ENCODE measurements around the gene CORO1A. TPM values are rescaled to one million over a fixed set of nuclear protein-coding genes. Genes with fewer than 3 reads are reported as not detected.

CORO1A gene
- total RNA-seq (2012; rRNA removed), result 3.3 and 4.4 TPM in 2 replicates

DNA sequence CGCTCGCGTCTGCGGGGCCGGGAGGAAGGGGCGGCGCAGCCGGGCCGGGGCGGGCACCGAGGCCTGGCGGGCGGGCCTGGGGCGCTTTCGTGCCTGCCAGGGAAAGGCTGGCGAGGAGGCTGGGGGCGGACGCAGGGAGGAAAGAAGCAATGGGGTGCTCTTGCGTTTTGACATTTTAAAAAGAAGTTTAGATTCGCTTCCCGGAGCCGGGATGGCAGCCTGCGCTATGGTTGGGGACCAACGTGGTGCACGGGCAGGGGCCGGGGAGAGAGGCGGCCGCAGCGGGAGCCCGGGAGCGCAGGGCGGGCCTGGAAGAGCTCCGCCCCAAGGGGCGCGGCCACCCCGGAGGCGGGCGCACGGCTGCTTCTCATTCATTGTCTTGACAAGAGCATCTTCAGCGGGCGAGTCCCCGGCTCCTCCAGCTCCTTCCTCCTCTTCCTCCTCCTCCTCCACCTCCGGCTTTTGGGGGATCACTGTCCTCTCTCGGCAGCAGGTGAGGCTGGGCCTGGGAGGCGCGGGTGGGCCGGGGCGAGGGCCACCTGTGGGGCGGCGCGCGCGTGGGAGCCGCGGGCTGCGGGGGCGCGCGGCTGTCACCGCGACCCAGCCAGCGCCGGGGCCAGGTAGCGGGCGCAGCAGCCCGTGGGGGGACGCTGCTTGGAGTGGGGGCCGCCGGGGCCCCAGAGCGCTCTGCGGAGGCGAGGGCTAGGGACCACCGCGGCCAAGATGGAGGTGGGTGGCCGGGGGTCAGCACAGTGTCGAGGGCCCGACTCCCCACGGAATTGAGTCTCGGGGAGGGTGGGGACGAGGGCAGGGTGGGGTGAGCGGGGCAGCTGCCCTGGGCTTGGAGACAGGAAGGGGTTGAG lies at the start of gene CORO1A:
CORO1A (plus strand) TSS at position 370 of the 863 bp plus-strand sequence. CDS start 1,608 bp downstream, outside the sequence.
- Histone ChIP-seq H3K9ac (ENCODE audit: low read depth, low read length) (peak within 1 kb of the TSS; percentile 77), H3K9me3 (replicated peaks; ENCODE audit: low read length) (no peaks in the 10 kb centered on the region), H3K4me2 (ENCODE audit: low read length) (peak within 1 kb of the TSS; percentile 99), H3K27me3 (ENCODE audit: control insufficient read depth, insufficient read depth, low read length) (no peaks in the 10 kb centered on the region), H3K4me1 (ENCODE audit: control insufficient read depth, insufficient read depth, low read length) (peaks cover 15% of the 10 kb centered on the region), H3K4me3 (ENCODE audit: low read length) (peak within 1 kb of the TSS; percentile 81), H3K36me3 (ENCODE audit: insufficient read depth, low read length) (peaks cover 10% of the 10 kb centered on the region)

- Histone ChIP-seq H3K4me2 (ENCODE audit: low read length) (no peak overlapping the region), H3K4me3 (ENCODE audit: low read length) (no peak overlapping the region), H3K9ac (ENCODE audit: low read depth, low read length) (no peak overlapping the region), H3K9me3 (replicated peaks; ENCODE audit: low read length) (no peaks in the 10 kb centered on the region), H3K36me3 (ENCODE audit: insufficient read depth, low read length) (no peaks in the 10 kb centered on the region), H3K27me3 (ENCODE audit: control insufficient read depth, insufficient read depth, low read length) (peaks cover 7% of the 10 kb centered on the region), H3K4me1 (ENCODE audit: control insufficient read depth, insufficient read depth, low read length) (no peaks in the 10 kb centered on the region)
These were observed 46.3 kb upstream of the CORO1A start for GRCh38 chr16:30136971-30137605.

DNA sequence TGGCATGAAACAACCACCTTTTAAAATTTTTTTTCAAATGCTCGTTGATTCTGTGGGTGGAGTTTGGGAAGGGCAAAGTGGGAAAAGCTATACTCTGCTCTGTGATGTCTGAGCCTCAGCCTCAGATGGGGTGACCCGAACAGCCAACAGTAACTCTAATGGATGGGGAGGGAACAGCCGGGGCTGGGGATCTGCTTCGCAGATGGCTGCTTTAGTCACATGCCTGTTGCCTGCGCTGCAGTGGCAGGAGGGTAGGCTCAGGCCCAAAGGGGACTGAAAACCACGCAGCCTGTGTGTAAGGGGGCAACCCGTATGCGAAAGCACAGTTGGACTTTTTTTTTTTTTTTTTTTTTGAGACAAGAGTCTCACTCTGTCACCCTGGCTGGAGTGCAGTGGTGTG lies 45.5 kb upstream of the CORO1A start:
- Histone ChIP-seq H3K4me3 (ENCODE audit: low read length) (no peak overlapping the region), H3K9ac (ENCODE audit: low read depth, low read length) (no peak overlapping the region)

GRCh38 chr16:30139583-30140481 lies 43.6 kb upstream of the CORO1A start:
- Histone ChIP-seq H3K4me2 (ENCODE audit: low read length) (no peak overlapping the region), H3K27me3 (ENCODE audit: control insufficient read depth, insufficient read depth, low read length) (peaks cover 3% of the 10 kb centered on the region), H3K9ac (ENCODE audit: low read depth, low read length) (no peak overlapping the region), H3K9me3 (replicated peaks; ENCODE audit: low read length) (no peaks in the 10 kb centered on the region), H3K4me1 (ENCODE audit: control insufficient read depth, insufficient read depth, low read length) (no peaks in the 10 kb centered on the region), H3K36me3 (ENCODE audit: insufficient read depth, low read length) (no peaks in the 10 kb centered on the region), H3K4me3 (ENCODE audit: low read length) (no peak overlapping the region)

More for the DNA sequence above, 45.5 kb upstream of the CORO1A start:
- no peaks in the 10 kb centered on the region for H3K36me3 ChIP-seq (ENCODE audit: insufficient read depth, low read length)
- no peaks in the 10 kb centered on the region for H3K4me1 ChIP-seq (ENCODE audit: control insufficient read depth, insufficient read depth, low read length)
- peaks cover 3% of the 10 kb centered on the region for H3K27me3 ChIP-seq (ENCODE audit: control insufficient read depth, insufficient read depth, low read length)
- no peak overlapping the region for H3K4me2 ChIP-seq (ENCODE audit: low read length)
- H3K9me3 ChIP-seq (replicated peaks; ENCODE audit: low read length), result no peaks in the 10 kb centered on the region

DNA sequence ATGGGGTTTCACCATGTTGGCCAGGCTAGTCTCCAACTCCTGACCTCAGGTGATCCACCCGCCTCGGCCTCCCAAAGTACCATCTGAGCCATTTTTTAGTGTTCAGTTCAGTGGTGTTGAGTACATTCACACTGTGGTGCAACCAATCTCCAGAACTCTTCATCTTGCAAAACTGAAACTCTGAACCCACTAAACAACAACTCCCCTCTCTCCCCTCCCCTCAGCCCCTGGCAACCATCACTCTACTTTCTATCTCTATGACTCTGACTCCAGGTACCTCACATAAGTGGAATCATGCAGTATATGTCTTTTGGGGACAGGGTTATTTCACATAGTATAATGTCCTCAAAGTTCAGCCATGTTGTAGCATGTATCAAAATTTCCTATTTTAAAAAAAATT lies 41.7 kb upstream of the CORO1A start:
- Histone ChIP-seq H3K9ac (ENCODE audit: low read depth, low read length) (no peak overlapping the region), H3K4me2 (ENCODE audit: low read length) (no peak overlapping the region), H3K4me1 (ENCODE audit: control insufficient read depth, insufficient read depth, low read length) (no peaks in the 10 kb centered on the region), H3K9me3 (replicated peaks; ENCODE audit: low read length) (no peaks in the 10 kb centered on the region), H3K4me3 (ENCODE audit: low read length) (no peak overlapping the region), H3K36me3 (ENCODE audit: insufficient read depth, low read length) (no peaks in the 10 kb centered on the region), H3K27me3 (ENCODE audit: control insufficient read depth, insufficient read depth, low read length) (peaks cover 3% of the 10 kb centered on the region)

- Histone ChIP-seq H3K9ac (ENCODE audit: low read depth, low read length) (no peak overlapping the region), H3K4me1 (ENCODE audit: control insufficient read depth, insufficient read depth, low read length) (no peaks in the 10 kb centered on the region), H3K36me3 (ENCODE audit: insufficient read depth, low read length) (no peaks in the 10 kb centered on the region), H3K4me2 (ENCODE audit: low read length) (no peak overlapping the region), H3K4me3 (ENCODE audit: low read length) (no peak overlapping the region), H3K9me3 (replicated peaks; ENCODE audit: low read length) (no peaks in the 10 kb centered on the region), H3K27me3 (ENCODE audit: control insufficient read depth, insufficient read depth, low read length) (no peaks in the 10 kb centered on the region)
These were observed 40.6 kb upstream of the CORO1A start for GRCh38 chr16:30142672-30143346.

GRCh38 chr16:30143347-30143702 lies 40.1 kb upstream of the CORO1A start:
- no peak overlapping the region for H3K4me3 ChIP-seq (ENCODE audit: low read length)
- no peaks in the 10 kb centered on the region for H3K27me3 ChIP-seq (ENCODE audit: control insufficient read depth, insufficient read depth, low read length)
- no peak overlapping the region for H3K4me2 ChIP-seq (ENCODE audit: low read length)
- no peaks in the 10 kb centered on the region for H3K9me3 ChIP-seq (replicated peaks; ENCODE audit: low read length)
- H3K9ac ChIP-seq (ENCODE audit: low read depth, low read length), result no peak overlapping the region
- no peaks in the 10 kb centered on the region for H3K36me3 ChIP-seq (ENCODE audit: insufficient read depth, low read length)
- no peaks in the 10 kb centered on the region for H3K4me1 ChIP-seq (ENCODE audit: control insufficient read depth, insufficient read depth, low read length)

DNA sequence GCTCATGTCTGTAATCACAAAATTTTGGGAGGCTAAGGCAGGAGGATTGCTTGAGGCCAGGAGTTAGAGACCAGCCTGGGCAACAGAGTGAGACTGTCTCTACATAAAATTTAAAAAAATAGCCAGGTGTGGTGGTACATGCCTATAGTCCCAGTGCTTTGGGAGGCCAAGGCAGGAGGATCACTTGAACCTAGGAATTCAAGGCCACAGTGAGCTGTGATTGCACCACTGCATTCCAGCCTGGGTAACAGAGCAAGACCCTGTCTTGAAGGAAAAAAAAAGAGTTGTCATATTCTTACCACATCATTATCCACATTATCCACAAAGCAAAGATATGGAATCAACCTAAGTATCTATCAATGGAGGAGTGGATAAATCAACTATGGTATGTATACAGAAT lies 39.4 kb upstream of the CORO1A start:
- H3K36me3 ChIP-seq (ENCODE audit: insufficient read depth, low read length), result no peaks in the 10 kb centered on the region

DNA sequence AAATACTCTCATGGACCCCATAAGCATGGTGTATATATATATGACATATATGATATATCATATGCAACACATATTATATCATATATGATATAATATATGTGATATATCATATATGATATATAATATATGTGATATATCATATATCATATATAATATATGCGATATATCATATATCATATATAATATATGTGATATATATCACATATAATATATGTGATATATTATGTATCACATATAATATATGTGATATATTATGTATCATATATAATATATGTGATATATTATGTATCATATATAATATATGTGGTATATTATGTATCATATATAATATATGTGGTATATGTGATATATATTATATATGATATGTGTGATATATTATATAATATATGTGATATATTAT lies 38.5 kb upstream of the CORO1A start:
- H3K4me3 ChIP-seq (ENCODE audit: low read length), result no peak overlapping the region
- H3K9me3 ChIP-seq (replicated peaks; ENCODE audit: low read length), result peaks cover 4% of the 10 kb centered on the region
- H3K9ac ChIP-seq (ENCODE audit: low read depth, low read length), result no peak overlapping the region
- no peaks in the 10 kb centered on the region for H3K4me1 ChIP-seq (ENCODE audit: control insufficient read depth, insufficient read depth, low read length)
- no peak overlapping the region for H3K4me2 ChIP-seq (ENCODE audit: low read length)
- no peaks in the 10 kb centered on the region for H3K27me3 ChIP-seq (ENCODE audit: control insufficient read depth, insufficient read depth, low read length)
- no peaks in the 10 kb centered on the region for H3K36me3 ChIP-seq (ENCODE audit: insufficient read depth, low read length)

More for the DNA sequence above, 39.4 kb upstream of the CORO1A start:
- H3K4me1 ChIP-seq (ENCODE audit: control insufficient read depth, insufficient read depth, low read length), result no peaks in the 10 kb centered on the region
- H3K4me2 ChIP-seq (ENCODE audit: low read length), result no peak overlapping the region
- H3K9me3 ChIP-seq (replicated peaks; ENCODE audit: low read length), result no peaks in the 10 kb centered on the region
- no peaks in the 10 kb centered on the region for H3K27me3 ChIP-seq (ENCODE audit: control insufficient read depth, insufficient read depth, low read length)
- no peak overlapping the region for H3K9ac ChIP-seq (ENCODE audit: low read depth, low read length)
- H3K4me3 ChIP-seq (ENCODE audit: low read length), result no peak overlapping the region

DNA sequence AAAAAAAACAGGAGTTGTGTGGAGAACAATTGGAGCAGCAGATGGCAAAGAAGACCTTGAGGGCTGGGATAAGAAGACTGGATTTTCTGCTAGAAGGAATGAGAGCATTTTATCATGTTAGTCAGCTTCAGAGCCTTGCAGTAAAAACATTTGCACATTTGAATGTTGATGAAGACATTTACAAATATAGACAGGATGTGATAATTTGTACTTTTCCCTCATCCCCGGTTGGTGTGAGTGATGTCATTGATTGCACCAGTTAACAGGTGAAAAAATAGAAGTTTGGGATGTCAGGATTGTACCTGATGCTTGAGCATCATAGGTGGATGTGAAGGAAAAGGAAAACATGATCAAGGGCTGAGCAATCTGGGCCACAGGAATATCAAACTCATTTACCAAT lies 37.7 kb upstream of the CORO1A start:
- Histone ChIP-seq H3K36me3 (ENCODE audit: insufficient read depth, low read length) (no peaks in the 10 kb centered on the region), H3K4me1 (ENCODE audit: control insufficient read depth, insufficient read depth, low read length) (no peaks in the 10 kb centered on the region), H3K4me2 (ENCODE audit: low read length) (no peak overlapping the region), H3K27me3 (ENCODE audit: control insufficient read depth, insufficient read depth, low read length) (no peaks in the 10 kb centered on the region), H3K9me3 (replicated peaks; ENCODE audit: low read length) (peaks cover 4% of the 10 kb centered on the region), H3K4me3 (ENCODE audit: low read length) (no peak overlapping the region), H3K9ac (ENCODE audit: low read depth, low read length) (no peak overlapping the region)

All from skeletal muscle satellite cell (primary cell).